B cell (primary cell): ENCODE measurements around the gene MRPL19. TPM values are rescaled to one million over a fixed set of nuclear protein-coding genes. Genes with fewer than 3 reads are reported as not detected.

Experiments used
- ATAC-seq: fragments of 200-7000 bp; cut with Tn5 transposase; one replicate; pipeline ENCODE4 v1.10.0; 2021; ENCODE audit warnings: low read depth, mild to moderate bottlenecking, moderate number of reproducible peaks, moderate library complexity
- CTCF ChIA-PET: fragments of 350-600 bp; sonication (Branson Sonifier 250); formaldehyde crosslinking; loops from one replicate; lab custom pipeline; 2021; ENCODE audit warnings: antibody characterized with exemption, inconsistent platforms; lab: Charles Lee
- POLR2A ChIA-PET: fragments of 350-600 bp; sonication (Branson Sonifier 250); formaldehyde crosslinking; loops from one replicate; lab custom pipeline; 2021; ENCODE audit warnings: antibody characterized with exemption; lab: Charles Lee
- DNase-seq: peaks from one replicate; pipeline ENCODE4 v3.0.0; 2013
- H2AFZ ChIP-seq: 2 replicates; pipeline ENCODE4 v1.6.1; 2012; ENCODE audit warnings: mild to moderate bottlenecking, low read depth, low read length; ENCODE audit not compliant: insufficient read depth, poor library complexity, severe bottlenecking
- H3K27ac ChIP-seq, 2 donors: 1 replicate in 1 of 2; 2 replicates in 1 of 2; pipeline ENCODE4 v1.5.1; 2012 to 2013; ENCODE audit warnings: low read length in 2 of 2, mild to moderate bottlenecking in 2 of 2, moderate library complexity in 1 of 2
- H3K27me3 ChIP-seq, 4 experiments: fragments of 200-600 bp in 1 of 4; sonication (generic) in 1 of 4; replicated peaks in 1 of 4; 1 replicate in 2 of 4; 2 replicates in 2 of 4; pipeline versions ENCODE4 v1.6.1 to v1.7.0; 2013 to 2016; ENCODE audit warnings: low read length in 3 of 4, mild to moderate bottlenecking in 2 of 4, mixed read lengths in 1 of 4, moderate library complexity in 1 of 4; ENCODE audit not compliant: insufficient read depth in 4 of 4, control insufficient read depth in 3 of 4; ENCODE audit errors: control extremely low read depth in 1 of 4
- H3K36me3 ChIP-seq, 2 experiments: replicated peaks in 1 of 2; 1 replicate in 1 of 2; 2 replicates in 1 of 2; pipeline versions ENCODE4 v1.6.1 to v1.7.1; 2013; ENCODE audit warnings: low read length in 1 of 2; ENCODE audit not compliant: insufficient read depth in 2 of 2, control insufficient read depth in 1 of 2; ENCODE audit errors: control extremely low read depth in 1 of 2, extremely low read depth in 1 of 2
- H3K4me1 ChIP-seq, 2 donors: fragments of 200-600 bp in 1 of 2; sonication (generic) in 1 of 2; 1 replicate in 1 of 2; 2 replicates in 1 of 2; pipeline versions ENCODE4 v1.5.1 to v1.6.1; 2013 to 2017; ENCODE audit warnings: low read length in 2 of 2; ENCODE audit not compliant: control insufficient read depth in 2 of 2, insufficient read depth in 2 of 2
- H3K4me2 ChIP-seq: replicated peaks from 2 replicates; pipeline ENCODE3; 2012; ENCODE audit warnings: mild to moderate bottlenecking, low read depth, low read length; ENCODE audit not compliant: poor library complexity, severe bottlenecking
- H3K4me3 ChIP-seq, 5 experiments: fragments of 200-600 bp in 1 of 5; sonication (generic) in 1 of 5; 1 replicate in 3 of 5; 2 replicates in 2 of 5; pipeline versions ENCODE4 v1.5.1 to v1.7.0; 2011 to 2016; ENCODE audit warnings: low read length in 4 of 5, mild to moderate bottlenecking in 4 of 5, low read depth in 2 of 5, control low read depth in 1 of 5, moderate library complexity in 1 of 5; ENCODE audit not compliant: insufficient read depth in 1 of 5; ENCODE audit errors: control extremely low read depth in 1 of 5, extremely low read depth in 1 of 5
- H3K79me2 ChIP-seq: fragments of 200-600 bp; sonication (generic); one replicate; pipeline ENCODE4 v1.6.0; 2016; ENCODE audit warnings: low read length; ENCODE audit not compliant: control insufficient read depth, insufficient read depth
- H3K9ac ChIP-seq: fragments of 200-600 bp; sonication (generic); 2 replicates; pipeline ENCODE4 v1.6.1; 2017; ENCODE audit warnings: mild to moderate bottlenecking, low read length, moderate library complexity
- H3K9me3 ChIP-seq, 3 donors: one replicate each; pipeline versions ENCODE4 v1.6.1 to v1.7.1; 2013; ENCODE audit warnings: low read length in 2 of 3; ENCODE audit not compliant: control insufficient read depth in 2 of 3, insufficient read depth in 1 of 3; ENCODE audit errors: control extremely low read depth in 1 of 3
- H4K20me1 ChIP-seq: 2 replicates; pipeline ENCODE4 v1.6.0; 2012; ENCODE audit warnings: mild to moderate bottlenecking, low read length; ENCODE audit not compliant: insufficient read depth, control insufficient read depth, poor library complexity, severe bottlenecking
- H3K27ac Mint-ChIP-seq: one replicate; pipeline ENCODE4 v1.8.0; 2021; ENCODE audit warnings: mixed read lengths
- H3K27me3 Mint-ChIP-seq: one replicate; pipeline ENCODE4 v1.8.0; 2021; ENCODE audit warnings: mixed read lengths
- H3K4me1 Mint-ChIP-seq: one replicate; pipeline ENCODE4 v1.8.0; 2021; ENCODE audit warnings: mixed read lengths
- H3K4me3 Mint-ChIP-seq: one replicate; pipeline ENCODE4 v1.8.0; 2021; ENCODE audit warnings: mixed read lengths
- H3K9me3 Mint-ChIP-seq: one replicate; pipeline ENCODE4 v1.8.0; 2022; ENCODE audit warnings: mixed read lengths; ENCODE audit not compliant: insufficient read depth
- EZH2 ChIP-seq: IDR thresholded peaks from 2 replicates; pipeline ENCODE4 v1.6.1; 2012; ENCODE audit warnings: borderline replicate concordance, low read depth, mild to moderate bottlenecking, moderate library complexity, low read length; ENCODE audit not compliant: insufficient read depth, poor library complexity, severe bottlenecking
- WGBS: methylation state at CpG from one replicate; pipeline ENCODE4 v1.1.5; 2013; ENCODE audit warnings: missing lambda C conversion rate; ENCODE audit not compliant: insufficient coverage; 5-methylcytosine and 5-hydroxymethylcytosine counted together
- intact Hi-C: fragments of 100-400 bp; cut with micrococcal nuclease; formaldehyde crosslinking; loops from one replicate; pipeline ENCODE4 v1.10.0; 2022
- polyA plus RNA-seq: library from polyadenylated mRNA; depleted of rRNA; stranded (reverse); fragments of >200 nt; gene quantifications from 2 replicates; pipeline ENCODE4 v1.2.3, GENCODE V29; 2012
- total RNA-seq, 2 donors: library from RNA; stranded (reverse); fragments of 120-200 nt in 1 of 2; gene quantifications; 1 replicate in 1 of 2; 2 replicates in 1 of 2; pipeline versions ENCODE4 v1.2.3 to v1.2.4, GENCODE V29; 2013 to 2022
- TF ChIP-seq, protein P1 (sequence below): fragments of 200-600 bp; IDR thresholded peaks from one replicate; pipeline ENCODE4 v1.8.0; 2022; ENCODE audit warnings: antibody characterized with exemption, mild to moderate bottlenecking

The MRPL19 gene
- total and polyA plus RNA-seq, 2 donors (not counting 1 experiment from before 2014, with no cell fraction given), result 3.4 to 28.4 TPM

- Histone ChIP-seq H3K4me3 (no peak overlapping the region), H4K20me1 (no peaks in the 10 kb centered on the region), H3K9ac (no peak overlapping the region), H3K4me2 (no peak overlapping the region), H3K36me3 (no peaks in the 10 kb centered on the region), H3K79me2 (peaks cover 3% of the 10 kb centered on the region), H3K27me3 (peaks cover 0 to 11% (median 2%) of the 10 kb centered on the region in 4 experiments), H3K4me1 (peaks cover 3 to 5% of the 10 kb centered on the region in 2 donors), H2AFZ (no peak overlapping the region), H3K27ac (no peak overlapping the region), H3K9me3 (no peaks in the 10 kb centered on the region)
- DNase-seq (no peak), ATAC-seq (no peak)
- CTCF ChIA-PET, result interaction anchor here (0.8 to 3.0 kb wide), 9 partner anchors 10 to 69 kb away, joined by 3 to 30 read pairs (median 7); partner anchors contain the start of gene GCFC2
- H3K4me3 Mint-ChIP-seq, result no peak overlapping the region
- 100% methylated on average over 1 of the region's 1 CpG for WGBS
- intact Hi-C loops, result no loop called here
- TF ChIP-seq, protein P1, sequence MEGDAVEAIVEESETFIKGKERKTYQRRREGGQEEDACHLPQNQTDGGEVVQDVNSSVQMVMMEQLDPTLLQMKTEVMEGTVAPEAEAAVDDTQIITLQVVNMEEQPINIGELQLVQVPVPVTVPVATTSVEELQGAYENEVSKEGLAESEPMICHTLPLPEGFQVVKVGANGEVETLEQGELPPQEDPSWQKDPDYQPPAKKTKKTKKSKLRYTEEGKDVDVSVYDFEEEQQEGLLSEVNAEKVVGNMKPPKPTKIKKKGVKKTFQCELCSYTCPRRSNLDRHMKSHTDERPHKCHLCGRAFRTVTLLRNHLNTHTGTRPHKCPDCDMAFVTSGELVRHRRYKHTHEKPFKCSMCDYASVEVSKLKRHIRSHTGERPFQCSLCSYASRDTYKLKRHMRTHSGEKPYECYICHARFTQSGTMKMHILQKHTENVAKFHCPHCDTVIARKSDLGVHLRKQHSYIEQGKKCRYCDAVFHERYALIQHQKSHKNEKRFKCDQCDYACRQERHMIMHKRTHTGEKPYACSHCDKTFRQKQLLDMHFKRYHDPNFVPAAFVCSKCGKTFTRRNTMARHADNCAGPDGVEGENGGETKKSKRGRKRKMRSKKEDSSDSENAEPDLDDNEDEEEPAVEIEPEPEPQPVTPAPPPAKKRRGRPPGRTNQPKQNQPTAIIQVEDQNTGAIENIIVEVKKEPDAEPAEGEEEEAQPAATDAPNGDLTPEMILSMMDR, result no peak
- no peak for TF ChIP-seq EZH2
- peaks cover 5% of the 10 kb centered on the region for H3K4me1 Mint-ChIP-seq
- no peaks in the 10 kb centered on the region for H3K9me3 Mint-ChIP-seq
- H3K27me3 Mint-ChIP-seq, result peaks cover 23% of the 10 kb centered on the region
- POLR2A ChIA-PET, result no interaction called here
- H3K27ac Mint-ChIP-seq, result no peak overlapping the region
These were observed 5.0 kb upstream of the MRPL19 start for GRCh38 chr2:75641587-75641986.

- Mint-ChIP-seq H3K27ac (no peak overlapping the region), H3K9me3 (no peaks in the 10 kb centered on the region), H3K4me3 (no peak overlapping the region), H3K27me3 (peaks cover 4% of the 10 kb centered on the region), H3K4me1 (peaks cover 22% of the 10 kb centered on the region)
- no peak overlapping the region for H3K9ac ChIP-seq
- TF ChIP-seq, protein P1, result no peak
- TF ChIP-seq EZH2, result no peak
- no peak overlapping the region for H3K27ac ChIP-seq
- WGBS, result no CpG with 5 or more reads among the region's 1 CpG
- H3K27me3 ChIP-seq, result peaks cover 0 to 7% (median 0%) of the 10 kb centered on the region in 4 experiments
- POLR2A ChIA-PET, result no interaction called here
- H2AFZ ChIP-seq, result no peak overlapping the region
- no peaks in the 10 kb centered on the region for H3K36me3 ChIP-seq
- H4K20me1 ChIP-seq, result no peaks in the 10 kb centered on the region
- DNase-seq (no peak), ATAC-seq (no peak)
- H3K4me2 ChIP-seq, result no peak overlapping the region
- H3K79me2 ChIP-seq, result peaks cover 14% of the 10 kb centered on the region
- no peak overlapping the region for H3K4me3 ChIP-seq
- H3K4me1 ChIP-seq, result peaks cover 7 to 12% of the 10 kb centered on the region in 2 donors
- CTCF ChIA-PET, result interaction anchor here (1.0 to 3.1 kb wide), 3 partner anchors 16 to 33 kb away, joined by 3 to 10 read pairs (median 3); no protein-coding TSS in a partner anchor
- intact Hi-C loops, result no loop called here
- H3K9me3 ChIP-seq, result no peaks in the 10 kb centered on the region
These were observed 2.6 kb upstream of the MRPL19 start for GRCh38 chr2:75643980-75644379.
